ENCODE measurements around the gene CPXM1.

CPXM1 gene

DNA sequence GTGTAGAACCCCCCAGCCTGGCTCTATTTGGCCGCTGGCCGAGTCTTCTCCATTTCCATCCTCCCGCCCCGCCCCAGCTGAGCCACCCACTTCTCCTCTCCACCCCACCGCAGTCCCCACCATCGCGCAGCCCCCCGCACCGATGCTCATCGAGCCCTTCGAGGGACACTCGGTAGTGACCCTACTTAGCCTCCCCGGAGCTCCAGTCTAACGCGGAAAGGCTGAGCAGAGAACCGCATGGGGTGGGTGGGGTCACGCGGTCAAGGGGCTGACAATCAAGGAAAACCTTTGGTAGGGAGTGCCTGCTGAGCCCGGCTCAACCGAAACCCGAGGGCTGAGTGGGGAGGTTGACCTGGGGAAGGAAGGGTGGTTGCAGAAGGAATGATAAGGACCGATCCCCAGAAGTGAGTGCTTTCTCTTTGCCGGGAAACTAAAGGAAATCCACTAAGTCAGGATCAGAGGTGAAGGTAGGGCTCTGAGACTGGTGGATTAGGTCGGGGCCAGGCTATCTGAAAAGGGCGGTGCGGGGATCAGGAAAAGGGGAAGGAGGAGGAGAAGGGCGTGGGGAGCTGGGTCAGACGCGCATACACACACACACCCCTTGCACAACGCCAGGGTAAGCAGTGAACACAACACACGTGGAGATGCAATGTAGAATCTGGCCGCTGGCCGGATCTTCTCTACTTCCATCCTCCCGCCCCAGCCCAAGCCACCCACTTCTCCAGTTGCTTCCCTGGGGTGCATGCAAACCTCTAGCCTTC is 49.8 kb downstream of the CPXM1 start:
- Histone ChIP-seq H3K4me1 (ENCODE audit: control insufficient read depth in 1 of 2, insufficient read depth in 1 of 2, low read depth in 1 of 2, low read length in 1 of 2) (peaks cover 20 to 30% of the 10 kb centered on the region in 2 experiments), H3K9me3 (no peaks in the 10 kb centered on the region), H3K36me3 (no peaks in the 10 kb centered on the region), H3K27ac (no peak overlapping the region), H3K27me3 (peaks cover 100% of the 10 kb centered on the region), H3K4me3 (ENCODE audit: low read depth in 1 of 2, low read length in 1 of 2) (peak overlapping the region in 1 of 2 experiments; percentile 32)
- TF ChIP-seq, protein P1, sequence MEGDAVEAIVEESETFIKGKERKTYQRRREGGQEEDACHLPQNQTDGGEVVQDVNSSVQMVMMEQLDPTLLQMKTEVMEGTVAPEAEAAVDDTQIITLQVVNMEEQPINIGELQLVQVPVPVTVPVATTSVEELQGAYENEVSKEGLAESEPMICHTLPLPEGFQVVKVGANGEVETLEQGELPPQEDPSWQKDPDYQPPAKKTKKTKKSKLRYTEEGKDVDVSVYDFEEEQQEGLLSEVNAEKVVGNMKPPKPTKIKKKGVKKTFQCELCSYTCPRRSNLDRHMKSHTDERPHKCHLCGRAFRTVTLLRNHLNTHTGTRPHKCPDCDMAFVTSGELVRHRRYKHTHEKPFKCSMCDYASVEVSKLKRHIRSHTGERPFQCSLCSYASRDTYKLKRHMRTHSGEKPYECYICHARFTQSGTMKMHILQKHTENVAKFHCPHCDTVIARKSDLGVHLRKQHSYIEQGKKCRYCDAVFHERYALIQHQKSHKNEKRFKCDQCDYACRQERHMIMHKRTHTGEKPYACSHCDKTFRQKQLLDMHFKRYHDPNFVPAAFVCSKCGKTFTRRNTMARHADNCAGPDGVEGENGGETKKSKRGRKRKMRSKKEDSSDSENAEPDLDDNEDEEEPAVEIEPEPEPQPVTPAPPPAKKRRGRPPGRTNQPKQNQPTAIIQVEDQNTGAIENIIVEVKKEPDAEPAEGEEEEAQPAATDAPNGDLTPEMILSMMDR (IDR thresholded peaks at IDR 0.05): no peak

DNA sequence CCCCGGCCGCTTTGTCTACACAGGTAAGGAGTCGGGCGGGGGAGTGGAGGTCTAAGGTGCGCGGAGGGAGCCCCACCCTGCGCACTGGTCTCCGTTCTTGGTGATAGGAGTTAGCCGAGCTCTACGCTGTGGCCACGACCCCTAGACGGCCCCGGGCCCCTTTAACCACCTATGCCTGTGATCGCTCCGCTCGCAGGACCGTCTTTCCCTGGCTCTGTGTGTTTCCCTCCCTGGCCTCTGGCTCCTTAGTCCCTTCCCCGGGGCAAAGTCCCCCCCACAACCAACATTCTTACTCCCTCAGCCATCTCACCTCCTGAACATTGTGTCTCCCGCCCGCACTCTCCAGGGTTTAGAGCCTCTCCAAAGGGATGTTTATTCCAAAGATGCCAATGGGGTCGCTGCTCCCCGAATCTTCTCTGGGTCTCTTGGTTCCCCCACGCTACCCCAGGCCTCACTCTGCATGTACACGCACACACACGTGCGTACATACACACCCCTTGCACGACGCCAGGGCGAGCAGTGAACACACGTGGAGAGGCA is 50.4 kb downstream of the CPXM1 start:
- Histone ChIP-seq H3K4me3 (ENCODE audit: low read depth in 1 of 2, low read length in 1 of 2) (no peak overlapping the region), H3K27ac (no peak overlapping the region), H3K36me3 (no peaks in the 10 kb centered on the region), H3K4me1 (ENCODE audit: control insufficient read depth in 1 of 2, insufficient read depth in 1 of 2, low read depth in 1 of 2, low read length in 1 of 2) (peaks cover 20 to 30% of the 10 kb centered on the region in 2 experiments), H3K27me3 (peaks cover 100% of the 10 kb centered on the region), H3K9me3 (no peaks in the 10 kb centered on the region)
- TF ChIP-seq, protein P1 (IDR thresholded peaks at IDR 0.05): no peak

DNA sequence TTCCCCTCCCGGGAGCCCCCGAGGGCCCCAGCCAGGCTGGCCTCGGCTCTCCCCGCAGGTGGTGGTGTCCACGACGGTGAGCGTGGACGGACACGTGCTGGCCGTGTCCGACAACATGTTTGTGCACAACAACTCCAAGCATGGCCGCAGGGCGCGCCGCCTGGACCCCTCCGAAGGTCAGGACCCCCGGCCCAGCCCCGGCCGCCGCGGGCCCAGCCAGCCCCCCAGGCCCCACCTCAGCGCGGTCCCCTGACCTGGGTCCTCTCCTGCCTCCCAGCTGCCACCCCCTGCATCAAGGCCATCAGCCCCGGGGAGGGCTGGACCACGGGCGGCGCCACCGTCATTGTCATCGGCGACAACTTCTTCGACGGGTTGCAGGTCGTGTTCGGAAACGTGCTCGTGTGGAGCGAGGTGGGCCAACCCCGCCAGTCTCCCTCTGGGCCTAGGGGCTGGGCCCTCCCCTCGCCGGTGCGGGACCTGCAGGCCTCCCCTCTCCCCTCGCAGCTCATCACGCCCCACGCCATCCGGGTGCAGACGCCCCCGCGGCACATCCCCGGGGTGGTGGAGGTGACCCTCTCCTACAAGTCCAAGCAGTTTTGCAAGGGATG is 51.0 kb downstream of the CPXM1 start:
- TF ChIP-seq, protein P1 (IDR thresholded peaks at IDR 0.05): no peak
- Histone ChIP-seq H3K36me3 (no peaks in the 10 kb centered on the region), H3K27me3 (peaks cover 100% of the 10 kb centered on the region), H3K4me3 (ENCODE audit: low read depth in 1 of 2, low read length in 1 of 2) (no peak overlapping the region), H3K27ac (no peak overlapping the region), H3K9me3 (no peaks in the 10 kb centered on the region), H3K4me1 (ENCODE audit: control insufficient read depth in 1 of 2, insufficient read depth in 1 of 2, low read depth in 1 of 2, low read length in 1 of 2) (peaks cover 20 to 30% of the 10 kb centered on the region in 2 experiments)

DNA sequence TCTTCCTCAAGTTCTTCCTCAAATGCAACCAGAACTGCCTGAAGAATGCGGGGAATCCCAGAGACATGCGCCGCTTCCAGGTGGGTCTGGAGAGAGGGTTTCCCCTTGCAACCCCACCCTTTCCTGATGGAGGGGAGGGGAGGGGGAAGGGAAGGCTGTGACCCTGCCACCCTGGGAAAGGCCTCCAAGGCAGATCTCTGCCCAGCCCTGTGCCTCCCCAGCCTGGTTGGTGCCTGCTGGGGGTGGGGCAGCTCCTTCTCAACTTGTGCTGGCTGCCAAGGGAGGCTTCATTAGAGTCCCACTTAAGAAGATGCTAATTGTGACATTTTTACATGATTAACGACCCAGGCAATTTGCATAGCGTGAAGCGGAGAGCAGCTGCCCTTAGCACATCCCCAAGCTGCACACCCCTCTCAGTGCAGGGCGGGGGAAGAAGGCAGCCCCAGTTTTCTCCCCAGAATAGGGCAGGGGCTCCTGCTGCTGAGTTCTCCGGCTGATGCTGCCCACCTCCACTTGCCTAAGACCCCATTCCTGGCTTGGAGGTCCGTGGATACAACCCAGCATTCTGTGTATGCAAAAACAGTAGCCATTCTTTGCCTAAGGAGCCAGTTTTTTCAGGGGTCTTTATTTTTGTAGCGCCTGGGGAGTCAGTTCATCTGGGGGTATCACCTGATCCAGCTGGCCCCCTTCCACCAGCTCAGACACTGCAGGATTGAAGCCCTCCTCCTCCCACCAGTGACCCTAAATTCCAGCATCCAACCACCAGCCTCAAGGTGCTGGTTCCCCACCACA is 51.7 kb downstream of the CPXM1 start:
- H3K36me3 ChIP-seq: no peaks in the 10 kb centered on the region
- H3K4me3 ChIP-seq (ENCODE audit: low read depth in 1 of 2, low read length in 1 of 2): no peak overlapping the region
- H3K27ac ChIP-seq: no peak overlapping the region
- H3K27me3 ChIP-seq: peaks cover 98% of the 10 kb centered on the region
- H3K9me3 ChIP-seq: no peaks in the 10 kb centered on the region
- H3K4me1 ChIP-seq (ENCODE audit: control insufficient read depth in 1 of 2, insufficient read depth in 1 of 2, low read depth in 1 of 2, low read length in 1 of 2): peaks cover 20 to 30% of the 10 kb centered on the region in 2 experiments
- TF ChIP-seq, protein P1 (IDR thresholded peaks at IDR 0.05): no peak

DNA sequence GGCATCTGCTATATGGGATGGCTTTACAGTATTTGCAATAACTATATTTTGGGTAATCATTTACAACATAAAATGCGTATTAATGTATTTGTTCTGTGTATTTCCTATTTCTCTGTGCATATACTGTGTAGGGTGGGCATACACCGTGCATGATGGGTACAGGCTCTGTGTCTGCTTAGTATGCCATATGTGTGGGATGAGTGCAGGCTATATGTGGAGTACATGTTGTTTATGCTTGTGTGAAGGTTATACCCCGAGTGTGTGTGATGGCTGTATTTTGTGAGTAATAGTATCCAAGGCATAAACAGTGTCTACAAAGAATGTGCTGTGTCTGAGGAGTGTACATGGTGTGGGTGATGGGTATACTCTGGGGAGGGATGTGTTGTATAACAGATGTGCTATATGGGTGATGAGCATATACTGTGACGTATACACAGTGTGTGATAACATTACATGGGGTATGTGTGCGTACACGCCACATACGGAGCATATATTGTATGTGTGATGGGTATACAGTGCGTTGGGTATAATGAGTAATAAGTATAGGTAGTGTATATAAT is 52.7 kb downstream of the CPXM1 start:
- H3K27ac ChIP-seq: no peak overlapping the region
- H3K9me3 ChIP-seq: no peaks in the 10 kb centered on the region
- TF ChIP-seq, protein P1 (IDR thresholded peaks at IDR 0.05): no peak
- no peak overlapping the region for H3K4me3 ChIP-seq (ENCODE audit: low read depth in 1 of 2, low read length in 1 of 2)
- peaks cover 16 to 25% of the 10 kb centered on the region in 2 experiments for H3K4me1 ChIP-seq (ENCODE audit: control insufficient read depth in 1 of 2, insufficient read depth in 1 of 2, low read depth in 1 of 2, low read length in 1 of 2)
- H3K27me3 ChIP-seq: peaks cover 98% of the 10 kb centered on the region
- no peaks in the 10 kb centered on the region for H3K36me3 ChIP-seq
